GM23248 (cell line): ENCODE results near the gene PAQR4. TPM values are rescaled to one million over a fixed set of nuclear protein-coding genes. Genes with fewer than 3 reads are reported as not detected.

Source experiments
- DNase-seq: peaks from one replicate; pipeline ENCODE4 v3.0.0-alpha.2; 2015
- H2AFZ ChIP-seq: fragments of 200-600 bp; sonication (generic); 2 replicates; pipeline ENCODE4 v1.6.1; 2016; ENCODE audit warnings: antibody characterized with exemption
- H3F3A ChIP-seq: fragments of 200-600 bp; sonication (generic); 2 replicates; pipeline ENCODE4 v1.6.1; 2016; ENCODE audit warnings: mild to moderate bottlenecking, antibody characterized with exemption, mixed run types; ENCODE audit not compliant: insufficient read depth
- H3K27ac ChIP-seq: fragments of 200-600 bp; sonication (generic); 2 replicates; pipeline ENCODE4 v1.5.1; 2016; ENCODE audit warnings: mild to moderate bottlenecking
- H3K27me3 ChIP-seq: fragments of 200-600 bp; sonication (generic); replicated peaks from 2 replicates; pipeline ENCODE4 v1.6.1; 2016; ENCODE audit warnings: mild to moderate bottlenecking; ENCODE audit not compliant: insufficient read depth
- H3K36me3 ChIP-seq: fragments of 200-600 bp; sonication (generic); 2 replicates; pipeline ENCODE4 v1.6.1; 2016; ENCODE audit warnings: low read depth, mild to moderate bottlenecking
- H3K4me1 ChIP-seq: fragments of 200-600 bp; sonication (generic); 2 replicates; pipeline ENCODE4 v1.6.1; 2016; ENCODE audit warnings: mild to moderate bottlenecking; ENCODE audit not compliant: insufficient read depth
- H3K4me2 ChIP-seq: fragments of 200-600 bp; sonication (generic); one replicate; pipeline ENCODE4 v1.6.1; 2016; ENCODE audit warnings: mild to moderate bottlenecking; ENCODE audit not compliant: unreplicated experiment
- H3K4me3 ChIP-seq: fragments of 200-600 bp; sonication (generic); 2 replicates; pipeline ENCODE4 v1.5.1; 2016; ENCODE audit warnings: mild to moderate bottlenecking
- H3K79me2 ChIP-seq: fragments of 200-600 bp; sonication (generic); 2 replicates; pipeline ENCODE4 v1.6.1; 2016; ENCODE audit warnings: mild to moderate bottlenecking; ENCODE audit not compliant: insufficient read depth
- H3K9ac ChIP-seq: fragments of 200-600 bp; sonication (generic); 2 replicates; pipeline ENCODE4 v1.6.1; 2016; ENCODE audit warnings: mild to moderate bottlenecking
- H3K9me2 ChIP-seq: fragments of 200-600 bp; sonication (generic); 2 replicates; pipeline ENCODE4 v1.6.1; 2016; ENCODE audit warnings: mixed run types, mild to moderate bottlenecking, moderate library complexity; ENCODE audit not compliant: insufficient read depth
- H3K9me3 ChIP-seq: fragments of 200-600 bp; sonication (generic); one replicate; pipeline ENCODE4 v1.6.1; 2017; ENCODE audit warnings: low read depth
- H4K20me1 ChIP-seq: fragments of 200-600 bp; sonication (generic); 2 replicates; pipeline ENCODE4 v1.6.0; 2016; ENCODE audit not compliant: insufficient read depth
- EZH2 ChIP-seq: fragments of 200-600 bp; sonication (generic); IDR thresholded peaks from 2 replicates; pipeline ENCODE4 v1.6.1; 2018; ENCODE audit warnings: antibody characterized with exemption, mild to moderate bottlenecking; ENCODE audit not compliant: insufficient read depth, poor library complexity, severe bottlenecking
- EZH2phosphoT487 ChIP-seq: fragments of 200-600 bp; sonication (generic); IDR thresholded peaks from 2 replicates; pipeline ENCODE4 v1.6.1; 2018; ENCODE audit warnings: antibody characterized with exemption, moderate library complexity, mild to moderate bottlenecking, low read depth; ENCODE audit not compliant: insufficient read depth
- WGBS, 2 experiments: methylation state at CpG; one replicate each; pipeline ENCODE4 v1.1.6; 2015 to 2017; ENCODE audit warnings: low lambda C conversion rate in 2 of 2, low coverage in 1 of 2; ENCODE audit errors: missing lambda C conversion rate in 2 of 2; 5-methylcytosine and 5-hydroxymethylcytosine counted together
- in situ Hi-C: fragments of 300-500 bp; cut with MboI; formaldehyde crosslinking; loops from 2 replicates; pipeline ENCODE4 v1.15.0; 2020
- polyA plus RNA-seq: library from polyadenylated mRNA; unstranded; fragments of >200 nt; fragmentation: Nextera tagmentation; extraction: Ambion mirVana; gene quantifications from 2 replicates; pipeline ENCODE4 v1.2.1, GENCODE V29; 2016
- total RNA-seq: library from RNA; depleted of rRNA; stranded (reverse); fragments of >200 nt; shearing (Covaris generic); gene quantifications from 2 replicates; pipeline ENCODE4 v1.2.3, GENCODE V29; 2014

PAQR4 gene
- total and polyA plus RNA-seq, 2 experiments from 2014 or later = 5.1 to 7.7 TPM

GRCh38 chr16:2968368-2968737 is 795 bp upstream of the PAQR4 start:
- WGBS, 2 experiments = 15% methylated on average over 17 to 18 of the region's 18 CpGs
- Histone ChIP-seq H3K9me3 (no peaks in the 10 kb centered on the region), H3K27ac (no peak overlapping the region), H3K9me2 (no peaks in the 10 kb centered on the region), H3K4me1 (no peaks in the 10 kb centered on the region), H3K4me3 (peak overlapping the region; percentile 73), H3K9ac (no peak overlapping the region), H3K36me3 (no peaks in the 10 kb centered on the region), H3F3A (no peaks in the 10 kb centered on the region), H3K4me2 (peak overlapping the region; percentile 65), H3K27me3 (peaks cover 38% of the 10 kb centered on the region), H4K20me1 (no peaks in the 10 kb centered on the region), H2AFZ (peak overlapping the region; percentile 55), H3K79me2 (no peaks in the 10 kb centered on the region)
- peak; percentile 27 for DNase-seq
- no peak for TF ChIP-seq EZH2phosphoT487
- no peak for TF ChIP-seq EZH2
- in situ Hi-C loops = no loop called here

- peak overlapping the region; percentile 73 for H3K4me3 ChIP-seq
- H3K9ac ChIP-seq = peak overlapping the region; percentile 68
- H3K27ac ChIP-seq = no peak overlapping the region
- peak; percentile 80 for DNase-seq
- TF ChIP-seq EZH2phosphoT487 (no peak), EZH2 (no peak)
- H3K79me2 ChIP-seq = no peaks in the 10 kb centered on the region
- H3K9me2 ChIP-seq = no peaks in the 10 kb centered on the region
- 7 to 10% methylated on average over 71 to 74 of the region's 83 CpGs for WGBS, 2 experiments
- H3K36me3 ChIP-seq = no peaks in the 10 kb centered on the region
- in situ Hi-C loops = no loop called here
- peak overlapping the region; percentile 65 for H3K4me2 ChIP-seq
- H3F3A ChIP-seq = no peaks in the 10 kb centered on the region
- H4K20me1 ChIP-seq = no peaks in the 10 kb centered on the region
- H3K9me3 ChIP-seq = no peaks in the 10 kb centered on the region
- H2AFZ ChIP-seq = peak overlapping the region; percentile 55
- peaks cover 24% of the 10 kb centered on the region for H3K27me3 ChIP-seq
- no peaks in the 10 kb centered on the region for H3K4me1 ChIP-seq
These were observed 685 bp downstream of the PAQR4 start for GRCh38 chr16:2969545-2970521.

GRCh38 chr16:2970563-2970962 is 1.4 kb downstream of the PAQR4 start:
- H2AFZ ChIP-seq = no peak overlapping the region

GRCh38 chr16:2971134-2971984 is 2.2 kb downstream of the PAQR4 start:
- H3K4me3 ChIP-seq = no peak overlapping the region
- H2AFZ ChIP-seq = no peak overlapping the region
- no peak for DNase-seq
- H3K27me3 ChIP-seq = peaks cover 10% of the 10 kb centered on the region; the same call in 1 of the 2 replicates
- H4K20me1 ChIP-seq = no peaks in the 10 kb centered on the region
- H3K36me3 ChIP-seq = no peaks in the 10 kb centered on the region
- no peaks in the 10 kb centered on the region for H3K4me1 ChIP-seq
- H3F3A ChIP-seq = no peaks in the 10 kb centered on the region
- no peak overlapping the region for H3K9ac ChIP-seq
- no peaks in the 10 kb centered on the region for H3K9me3 ChIP-seq
- TF ChIP-seq EZH2phosphoT487 (no peak), EZH2 (no peak)
- WGBS, 2 experiments = 96% methylated on average over 33 of the region's 35 CpGs
- H3K79me2 ChIP-seq = no peaks in the 10 kb centered on the region
- H3K27ac ChIP-seq = no peak overlapping the region
- in situ Hi-C loops = no loop called here
- H3K9me2 ChIP-seq = no peaks in the 10 kb centered on the region
- H3K4me2 ChIP-seq = no peak overlapping the region

More at GRCh38 chr16:2970563-2970962, 1.4 kb downstream of the PAQR4 start:
- TF ChIP-seq EZH2 (no peak), EZH2phosphoT487 (no peak)
- Histone ChIP-seq H3F3A (no peaks in the 10 kb centered on the region), H3K27me3 (peaks cover 18% of the 10 kb centered on the region), H3K4me2 (no peak overlapping the region), H4K20me1 (no peaks in the 10 kb centered on the region), H3K79me2 (no peaks in the 10 kb centered on the region), H3K4me1 (no peaks in the 10 kb centered on the region), H3K9ac (no peak overlapping the region), H3K9me3 (no peaks in the 10 kb centered on the region), H3K27ac (no peak overlapping the region), H3K4me3 (peak overlapping the region; percentile 73), H3K9me2 (no peaks in the 10 kb centered on the region), H3K36me3 (no peaks in the 10 kb centered on the region)
- in situ Hi-C loops = no loop called here
- no peak for DNase-seq
- WGBS, 2 experiments = 91 to 96% methylated on average over 6 of the region's 6 CpGs
